ENCODE data around the gene SOD2.
"Not testable (repeated sequence)": the region's sequence is repeated elsewhere in the genome, so short reads cannot be mapped to it uniquely, and the experiment has no call there.

The SOD2 gene

DNA sequence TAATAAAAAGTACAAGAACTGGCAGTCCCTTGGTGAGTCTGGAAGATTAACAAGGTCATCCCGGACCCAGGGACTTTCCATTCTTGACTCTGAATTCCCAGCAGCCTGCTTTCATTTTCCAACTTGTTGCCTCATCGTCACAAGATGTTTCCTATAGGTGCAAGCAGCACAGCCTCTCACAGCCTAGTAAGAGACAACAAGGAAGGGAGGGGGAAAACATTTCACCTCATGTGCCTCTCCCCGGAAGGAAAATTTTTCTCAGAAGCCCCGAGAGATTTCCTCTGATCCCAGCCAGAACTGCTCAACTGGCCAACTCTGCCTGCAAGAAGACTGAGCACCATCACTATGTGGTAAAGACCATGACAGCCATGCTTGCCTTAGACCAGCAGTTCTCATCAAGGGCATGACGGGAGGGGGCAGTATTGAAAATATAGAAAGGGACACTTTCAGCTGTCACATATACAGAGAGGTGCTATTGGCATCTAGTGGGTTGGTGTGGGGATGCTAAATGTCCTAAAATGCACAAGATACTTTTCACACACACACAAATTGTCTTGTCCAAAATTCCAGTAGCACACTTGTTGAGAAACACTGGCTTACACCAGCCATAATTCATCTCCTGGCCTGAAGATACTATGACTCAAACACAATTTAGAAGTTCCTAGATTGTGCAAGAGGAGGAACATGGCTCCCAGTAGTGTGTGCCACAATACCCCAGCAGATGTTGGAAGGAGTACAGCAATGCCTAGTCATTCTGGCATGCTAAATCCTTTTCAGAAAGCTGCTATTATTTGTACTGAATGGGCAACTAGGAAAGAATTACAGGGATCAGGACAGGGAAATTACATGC is 23.4 kb upstream of the SOD2 start:
- peak; percentile 60 for DNase-seq (ENCODE audit: low spot score)

DNA sequence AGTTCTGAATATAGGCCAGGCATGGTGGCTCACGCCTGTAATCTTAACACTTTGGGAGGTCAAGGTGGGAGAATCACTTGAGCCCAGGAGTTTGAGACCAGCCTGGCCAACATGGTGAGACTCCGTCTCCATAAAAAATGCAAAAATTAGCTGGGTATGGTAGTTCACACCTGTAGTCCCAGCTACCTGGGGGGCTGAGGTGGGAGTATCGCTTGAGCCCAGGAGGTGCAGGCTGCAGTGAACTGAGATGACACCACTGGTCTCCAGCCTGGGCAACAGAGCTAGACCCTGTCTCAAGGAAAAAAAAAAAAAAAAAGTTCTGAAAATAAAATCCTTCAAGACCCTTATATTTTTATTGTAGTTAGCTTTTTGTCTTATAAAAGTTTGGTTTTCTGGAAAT is 22.6 kb upstream of the SOD2 start:
- no peak for DNase-seq (ENCODE audit: low spot score)

- no peak for DNase-seq (ENCODE audit: low spot score)
Observed at GRCh38 chr6:159715166-159715565, 22.1 kb upstream of the SOD2 start.

DNA sequence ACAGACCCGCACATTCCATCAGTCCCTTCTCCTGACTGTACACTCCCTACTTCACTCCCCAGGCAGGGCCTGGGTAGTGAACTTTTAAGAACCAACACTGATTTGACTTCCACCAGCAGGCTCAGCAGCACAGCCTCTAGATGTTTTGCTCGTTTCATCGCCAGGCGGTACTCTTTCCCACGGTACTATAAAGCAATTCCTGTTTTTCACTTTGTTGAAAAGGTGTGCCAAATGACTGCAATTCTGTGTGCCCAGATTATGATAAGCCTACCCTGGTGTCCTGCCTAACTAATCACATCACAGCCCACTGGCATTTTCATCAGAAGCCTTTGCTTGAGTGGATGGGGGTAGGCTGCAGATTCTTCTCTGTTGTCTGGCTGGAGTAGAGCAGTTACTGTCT is 21.4 kb upstream of the SOD2 start:
- no peak for DNase-seq (ENCODE audit: low spot score)

- DNase-seq (ENCODE audit: low spot score) = no peak
Observed at GRCh38 chr6:159713984-159714383, 20.9 kb upstream of the SOD2 start.

GRCh38 chr6:159712389-159712788 is 19.3 kb upstream of the SOD2 start:
- not testable (repeated sequence) for DNase-seq (ENCODE audit: low spot score)

- not testable (repeated sequence) for DNase-seq (ENCODE audit: low spot score)
Observed at GRCh38 chr6:159710603-159711002, 17.6 kb upstream of the SOD2 start.

- DNase-seq (ENCODE audit: low spot score) = peak; percentile 62
Observed at GRCh38 chr6:159701413-159701999, 8.5 kb upstream of the SOD2 start.

DNA sequence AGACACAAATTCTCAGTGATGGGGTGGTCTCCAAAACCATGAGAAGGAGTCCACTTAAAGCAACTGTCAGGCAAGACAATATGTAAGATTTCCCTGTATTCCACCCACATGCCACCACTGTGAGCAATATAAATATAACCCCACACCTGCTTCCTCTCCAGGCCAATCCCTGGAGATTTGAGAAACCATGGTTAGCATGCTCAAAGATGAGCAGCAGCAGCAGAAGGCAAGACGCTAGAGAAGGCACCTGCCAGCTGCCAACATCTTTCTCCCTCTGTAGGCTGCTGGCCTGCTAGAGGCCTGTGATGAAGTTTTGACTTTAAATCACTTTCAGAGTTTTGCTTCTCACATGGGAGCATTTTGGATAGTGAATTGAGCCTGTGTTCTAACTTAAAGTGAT is 7.9 kb upstream of the SOD2 start:
- DNase-seq (ENCODE audit: low spot score) = no peak

GRCh38 chr6:159695984-159696383 is 2.9 kb upstream of the SOD2 start:
- peak; percentile 51 for DNase-seq (ENCODE audit: low spot score)

DNA sequence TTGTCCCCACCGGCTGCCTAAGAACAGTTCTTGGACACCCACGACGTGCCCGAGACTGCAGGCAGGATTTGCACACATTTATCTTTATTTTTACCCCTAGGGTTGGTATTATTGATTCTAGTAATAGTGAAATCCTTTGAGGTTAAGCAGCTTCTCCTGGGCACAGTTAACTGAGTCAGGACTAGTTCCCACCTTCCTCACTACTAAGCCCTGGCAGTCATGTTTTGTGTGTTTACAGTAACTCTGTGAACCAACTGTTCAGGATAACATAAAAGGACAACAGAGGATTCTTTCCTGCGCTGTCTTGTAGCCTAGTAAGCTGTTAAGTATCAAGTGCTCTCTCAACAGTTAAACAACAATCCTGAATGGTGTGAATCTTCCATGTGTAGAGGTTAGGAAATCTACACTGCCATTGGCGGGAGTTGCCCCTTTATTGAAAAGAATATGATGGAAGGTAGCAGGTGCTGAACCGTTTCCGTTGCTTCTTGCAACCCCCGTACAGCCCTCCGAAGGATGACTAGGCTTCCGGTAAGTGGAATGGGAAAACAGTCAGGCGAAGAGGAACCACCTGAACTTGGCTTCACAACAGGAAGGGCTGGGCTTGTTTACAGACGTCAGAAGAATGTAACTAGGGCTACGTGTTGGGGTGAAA is 979 bp upstream of the SOD2 start:
- no peak for DNase-seq (ENCODE audit: low spot score)

GRCh38 chr6:159692303-159693127 is 526 bp downstream of the SOD2 start:
- peak; percentile 36 for DNase-seq (ENCODE audit: low spot score)

DNA sequence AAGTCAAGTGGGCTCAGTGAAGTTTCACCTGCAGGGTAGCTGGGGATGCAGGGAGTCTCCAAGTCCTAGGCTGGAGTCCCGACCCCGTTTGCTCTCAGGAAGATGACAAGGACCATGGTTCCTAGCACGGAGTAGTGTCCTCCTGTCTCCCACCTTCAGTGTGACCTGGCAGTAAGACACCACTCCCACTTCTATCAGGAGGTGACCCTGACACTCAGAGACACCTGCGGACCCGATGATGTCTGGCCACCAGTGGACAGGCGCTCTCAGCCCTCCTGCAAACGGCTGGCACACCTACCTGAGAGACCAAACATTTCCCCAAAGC is 1.1 kb downstream of the SOD2 start:
- no peak for DNase-seq (ENCODE audit: low spot score)

DNA sequence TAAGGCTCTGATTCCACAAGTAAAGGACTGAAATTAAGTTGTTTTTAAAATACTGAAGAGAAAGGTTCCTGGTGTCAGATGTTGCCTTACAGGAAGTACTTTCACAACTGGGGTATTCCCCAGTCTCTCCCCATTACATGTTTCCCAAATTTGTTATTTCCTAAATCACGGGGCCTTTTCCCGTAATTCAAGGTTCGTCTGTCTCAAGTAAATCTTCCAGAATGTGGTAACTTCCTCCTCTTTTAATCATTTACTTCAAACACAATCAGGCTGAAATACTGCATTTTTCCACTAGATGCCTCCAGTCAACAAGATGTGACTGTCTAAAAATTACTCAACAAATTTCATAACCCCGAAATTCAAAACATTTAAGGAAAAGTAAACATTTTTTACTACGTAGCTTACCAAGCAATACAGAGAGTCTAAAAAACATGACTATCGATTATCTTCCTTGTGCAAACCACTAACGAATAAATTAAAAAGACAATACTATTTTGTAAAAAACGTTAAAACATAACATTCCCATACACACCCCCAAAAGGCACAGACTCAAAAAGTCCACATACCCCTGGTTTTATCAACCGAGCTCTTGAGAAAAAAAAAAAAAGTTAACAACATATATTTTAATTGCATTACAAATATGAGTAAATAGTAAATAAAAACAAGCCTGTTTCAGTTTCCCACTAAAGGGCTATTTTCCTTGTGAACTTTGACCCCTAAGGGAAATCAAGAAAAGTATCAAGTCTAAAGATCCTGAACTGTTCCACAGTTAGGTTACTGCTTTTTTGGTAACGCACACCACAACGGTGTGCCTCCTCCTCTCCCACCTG is 1.7 kb downstream of the SOD2 start:
- peak; percentile 58 for DNase-seq (ENCODE audit: low spot score)

DNA sequence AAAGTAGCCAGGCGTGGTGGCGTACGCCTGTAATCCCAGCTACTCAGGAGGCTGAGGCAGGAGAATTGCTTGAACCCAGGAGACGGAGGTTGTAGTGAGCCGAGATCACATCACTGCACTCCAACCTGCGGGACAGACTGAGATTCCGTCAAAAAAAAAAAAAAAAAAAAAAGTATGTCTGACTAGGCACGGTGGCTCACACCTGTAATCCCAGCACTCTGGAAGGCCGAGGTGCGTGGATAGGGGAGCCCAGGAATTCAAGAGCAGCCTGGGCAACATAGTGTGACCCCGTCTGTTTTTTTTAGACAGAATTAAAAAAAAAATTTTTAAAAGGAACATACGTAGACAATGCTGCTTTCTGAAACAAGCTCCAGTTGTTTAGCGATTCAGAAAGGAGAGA is 2.9 kb downstream of the SOD2 start:
- not testable (repeated sequence) for DNase-seq (ENCODE audit: low spot score)

DNA sequence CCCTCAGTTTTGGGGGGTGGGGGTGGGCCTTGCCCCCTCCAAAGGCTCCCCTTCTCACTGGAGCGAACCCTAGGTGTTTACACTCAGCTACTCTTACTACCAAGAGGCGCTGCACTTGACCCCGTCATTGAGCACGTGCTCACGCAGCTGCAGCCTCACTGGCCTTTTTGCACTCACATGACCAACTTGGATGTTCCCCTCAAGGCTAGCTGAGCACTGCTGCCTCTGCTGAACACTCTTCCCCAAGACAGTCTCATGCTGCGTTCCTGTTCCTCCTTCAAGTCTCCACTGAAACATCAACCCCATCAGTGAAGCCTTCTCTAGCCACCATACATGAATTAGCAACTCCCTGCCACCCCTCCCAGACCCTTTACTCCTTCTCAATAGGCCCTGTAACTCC is 4.0 kb downstream of the SOD2 start:
- no peak for DNase-seq (ENCODE audit: low spot score)

GRCh38 chr6:159688266-159688905 is 4.7 kb downstream of the SOD2 start:
- no peak for DNase-seq (ENCODE audit: low spot score)

GRCh38 chr6:159687341-159687740 is 5.7 kb downstream of the SOD2 start:
- DNase-seq (ENCODE audit: low spot score) = no peak

DNA sequence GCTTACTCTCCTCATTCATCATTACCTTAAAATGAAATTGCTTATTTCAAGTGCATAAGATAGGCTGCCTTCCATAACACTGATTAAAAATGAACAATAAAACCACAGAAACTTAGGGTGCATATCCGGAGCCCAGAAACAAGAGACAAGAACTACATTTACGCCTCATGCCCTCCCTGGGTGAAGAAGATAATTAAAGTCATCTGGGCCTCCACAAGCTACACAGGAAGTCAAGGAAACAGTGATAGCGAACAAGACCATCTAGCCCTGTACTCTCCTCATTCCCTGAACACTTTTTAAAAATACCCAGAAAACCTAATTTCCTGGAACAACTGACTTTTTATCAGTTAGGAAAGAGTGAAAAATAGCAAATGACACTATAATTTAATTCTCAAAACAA is 6.3 kb downstream of the SOD2 start:
- DNase-seq (ENCODE audit: low spot score) = no peak

DNA sequence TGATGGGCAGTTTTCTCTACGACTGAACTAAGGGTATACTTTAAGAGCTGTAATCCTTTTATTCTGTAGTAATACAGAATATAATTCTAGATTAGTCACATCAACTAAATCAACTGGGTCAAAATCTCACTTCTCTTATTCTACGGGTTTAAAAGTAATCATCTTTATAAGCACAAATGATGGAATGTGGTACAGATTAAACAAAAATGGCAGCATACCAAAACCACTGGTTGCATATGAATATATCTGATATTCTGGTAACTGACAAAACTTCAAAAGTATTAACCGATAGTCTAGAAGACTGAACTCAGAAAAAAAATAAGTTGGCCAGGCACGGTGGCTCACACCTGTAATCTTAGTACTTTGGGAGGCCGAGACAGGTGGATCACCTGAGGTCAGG is 7.0 kb downstream of the SOD2 start:
- no peak for DNase-seq (ENCODE audit: low spot score)

- DNase-seq (ENCODE audit: low spot score) = no peak
Observed at GRCh38 chr6:159684013-159684304, 9.1 kb downstream of the SOD2 start.
